Inflammatory macrophage treated with lipopolysaccharide for 1 hour (primary cell): ENCODE measurements around the gene IGFBP5.

Experiments
- DNase-seq, 2 donors: peaks; one replicate each; pipeline ENCODE4 v3.0.0-alpha.2; 2020 to 2022

Gene IGFBP5

GRCh38 chr2:216636551-216637450 is 58.5 kb downstream of the IGFBP5 start:
- DNase-seq, result peak; percentile 74 to 77

GRCh38 chr2:216635701-216636550 is 59.4 kb downstream of the IGFBP5 start:
- no peak for DNase-seq

GRCh38 chr2:216635171-216635570 is 60.2 kb downstream of the IGFBP5 start:
- no peak for DNase-seq

GRCh38 chr2:216634370-216635148 is 60.8 kb downstream of the IGFBP5 start:
- DNase-seq, result no peak

GRCh38 chr2:216633616-216634369 is 61.6 kb downstream of the IGFBP5 start:
- DNase-seq, result no peak

- DNase-seq, result peak in 1 of 2 donors; percentile 10
Measured at GRCh38 chr2:216632952-216633615, 62.3 kb downstream of the IGFBP5 start, which contains the start of gene IGFBP2. IGFBP2 (plus strand) TSS chr2:216633420; CDS start chr2:216633524, 104 bp downstream.

- DNase-seq, result no peak
Measured at GRCh38 chr2:216632346-216632951, 62.9 kb downstream of the IGFBP5 start.

GRCh38 chr2:216629784-216630183 is 65.6 kb downstream of the IGFBP5 start:
- DNase-seq, result no peak

- no peak for DNase-seq
Measured at GRCh38 chr2:216626875-216627245, 68.5 kb downstream of the IGFBP5 start.

GRCh38 chr2:216626168-216626874 is 69.0 kb downstream of the IGFBP5 start:
- no peak for DNase-seq

GRCh38 chr2:216624251-216624650 is 71.1 kb downstream of the IGFBP5 start:
- no peak for DNase-seq

- no peak for DNase-seq
Measured at GRCh38 chr2:216622526-216622925, 72.8 kb downstream of the IGFBP5 start.
